HG03175 (cell line): ENCODE results near the gene FRAT1.
"Not testable (repeated sequence)": the region's sequence is repeated elsewhere in the genome, so short reads cannot be mapped to it uniquely, and the experiment has no call there.

Experiments
- ATAC-seq: cut with Tn5 transposase; IDR thresholded peaks from one replicate; pipeline ENCODE4 v1.9.1; 2021; ENCODE audit warnings: mild to moderate bottlenecking, moderate library complexity; ENCODE audit not compliant: unreplicated experiment

The FRAT1 gene, protein sequence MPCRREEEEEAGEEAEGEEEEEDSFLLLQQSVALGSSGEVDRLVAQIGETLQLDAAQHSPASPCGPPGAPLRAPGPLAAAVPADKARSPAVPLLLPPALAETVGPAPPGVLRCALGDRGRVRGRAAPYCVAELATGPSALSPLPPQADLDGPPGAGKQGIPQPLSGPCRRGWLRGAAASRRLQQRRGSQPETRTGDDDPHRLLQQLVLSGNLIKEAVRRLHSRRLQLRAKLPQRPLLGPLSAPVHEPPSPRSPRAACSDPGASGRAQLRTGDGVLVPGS

DNA sequence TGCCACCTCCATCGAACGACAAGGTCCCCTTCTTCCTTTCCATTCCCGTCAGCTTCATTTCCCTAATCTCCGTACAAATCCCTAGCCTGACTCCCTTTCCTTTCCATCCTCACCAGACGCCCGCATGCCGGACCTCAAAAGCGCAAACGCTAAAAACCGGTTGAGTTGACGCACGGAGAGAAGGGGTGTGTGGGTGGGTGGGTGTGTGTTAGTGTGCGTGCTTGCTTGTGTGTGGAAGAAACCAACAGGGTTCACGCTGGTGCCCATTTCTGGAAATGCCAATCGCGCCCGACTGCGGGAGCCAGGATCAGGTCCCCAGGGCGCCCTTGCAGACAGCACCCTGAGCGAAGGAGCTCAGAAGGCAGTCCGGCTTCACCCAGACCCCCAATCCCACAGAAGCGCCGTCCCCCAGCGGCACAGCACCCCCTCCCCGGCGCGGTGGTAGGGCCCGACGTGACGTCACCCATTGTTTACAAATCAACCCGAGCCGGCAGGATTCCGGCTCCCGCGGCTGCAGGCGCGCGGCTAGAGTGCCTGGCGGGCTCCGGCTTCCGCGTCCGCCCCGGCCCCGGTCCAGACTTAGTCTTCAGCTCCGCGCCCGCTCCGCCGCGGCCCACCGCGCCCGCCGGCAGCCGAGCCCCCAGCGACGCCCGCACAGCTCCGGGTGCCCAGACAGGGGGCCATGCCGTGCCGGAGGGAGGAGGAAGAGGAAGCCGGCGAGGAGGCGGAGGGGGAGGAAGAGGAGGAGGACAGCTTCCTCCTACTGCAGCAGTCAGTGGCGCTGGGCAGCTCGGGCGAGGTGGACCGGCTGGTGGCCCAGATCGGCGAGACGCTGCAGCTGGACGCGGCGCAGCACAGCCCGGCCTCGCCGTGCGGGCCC is at the start of gene FRAT1:
TSS of gene FRAT1 (plus strand) at position 500 of the 880 bp plus-strand sequence. CDS start at position 683, 183 bp downstream.
- peak; percentile 75 for ATAC-seq

DNA sequence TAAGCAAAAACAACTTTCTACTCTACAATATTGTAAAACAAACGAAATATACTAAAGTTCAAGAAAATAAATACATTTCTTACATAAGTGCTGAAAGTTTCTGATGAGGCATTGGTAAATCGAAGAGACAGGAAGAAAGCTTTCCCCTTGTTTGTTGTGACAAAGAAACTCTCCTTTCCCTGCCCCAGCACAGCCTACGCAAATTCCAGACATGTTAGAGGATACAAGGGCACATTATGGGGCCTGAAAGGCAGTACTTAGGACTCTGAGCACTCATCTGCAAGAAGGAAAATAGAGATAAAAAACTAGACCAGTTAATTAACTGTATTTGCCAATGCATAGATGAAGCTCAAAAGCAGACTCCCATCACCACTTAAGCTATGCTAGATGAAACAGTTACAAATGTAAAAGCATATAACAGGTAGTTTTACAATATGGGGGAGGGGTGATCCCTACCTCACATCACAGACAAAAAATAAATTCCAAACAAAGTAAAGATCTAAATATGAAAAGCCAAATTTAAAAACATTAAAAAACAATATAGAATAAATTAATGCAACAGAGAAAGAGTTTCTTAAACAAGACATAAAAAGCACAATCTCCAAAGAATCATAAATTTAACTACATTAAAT is 48.4 kb upstream of the FRAT1 start:
- ATAC-seq: no peak

DNA sequence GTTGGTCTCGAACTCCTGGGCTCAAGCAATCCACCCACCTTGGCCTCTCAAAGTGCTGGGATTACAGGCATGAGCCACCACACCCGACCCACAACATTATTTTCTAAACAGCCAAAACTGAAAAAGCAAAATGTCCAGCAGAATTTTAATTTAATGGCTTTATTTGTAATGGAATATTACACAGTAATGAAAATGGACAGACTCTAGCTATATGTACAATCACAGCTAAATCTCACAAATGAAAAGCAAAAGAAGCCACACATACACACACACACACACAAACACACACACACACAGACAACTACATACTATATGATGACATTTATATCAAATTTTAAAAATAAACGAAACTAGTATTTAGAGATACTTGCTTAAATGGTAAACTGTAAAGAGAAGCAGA is 45.4 kb upstream of the FRAT1 start:
- ATAC-seq: no peak

DNA sequence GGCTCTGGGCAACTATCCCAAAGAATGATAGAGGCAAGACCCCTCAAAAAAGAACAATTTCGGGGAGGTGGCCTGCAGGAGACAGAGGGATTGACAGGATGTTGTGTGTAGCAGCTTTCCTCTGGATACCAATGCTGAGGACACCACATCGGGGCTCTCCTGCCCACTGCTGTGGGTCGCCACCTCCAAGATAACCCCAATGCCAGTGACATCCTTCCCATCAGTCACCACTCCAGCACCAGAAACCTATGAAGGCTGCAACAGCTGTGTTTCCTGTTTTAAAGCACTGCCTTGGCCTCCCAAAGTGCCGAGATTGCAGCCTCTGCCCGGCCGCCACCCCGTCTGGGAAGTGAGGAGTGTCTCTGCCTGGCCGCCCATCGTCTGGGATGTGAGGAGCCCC is 44.2 kb upstream of the FRAT1 start:
- no peak for ATAC-seq

DNA sequence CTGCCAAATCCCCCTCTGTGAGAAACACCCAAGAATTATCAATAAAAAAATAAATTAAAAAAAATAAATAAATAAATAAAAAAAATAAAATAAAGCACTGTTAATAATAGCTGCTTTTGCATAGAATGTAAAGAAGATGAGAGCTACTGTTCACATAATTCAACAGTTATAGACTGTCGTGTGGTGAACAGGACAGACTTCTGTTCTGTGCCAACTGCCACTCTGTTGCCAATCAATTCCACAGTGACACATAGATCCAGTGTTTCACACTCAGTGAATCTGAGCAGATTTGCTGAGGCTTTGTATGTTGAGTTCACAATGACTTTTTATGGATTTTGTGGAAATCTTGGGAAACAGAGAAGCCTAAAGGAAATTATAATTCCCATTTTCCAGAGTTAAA is 41.5 kb upstream of the FRAT1 start:
- ATAC-seq: no peak

DNA sequence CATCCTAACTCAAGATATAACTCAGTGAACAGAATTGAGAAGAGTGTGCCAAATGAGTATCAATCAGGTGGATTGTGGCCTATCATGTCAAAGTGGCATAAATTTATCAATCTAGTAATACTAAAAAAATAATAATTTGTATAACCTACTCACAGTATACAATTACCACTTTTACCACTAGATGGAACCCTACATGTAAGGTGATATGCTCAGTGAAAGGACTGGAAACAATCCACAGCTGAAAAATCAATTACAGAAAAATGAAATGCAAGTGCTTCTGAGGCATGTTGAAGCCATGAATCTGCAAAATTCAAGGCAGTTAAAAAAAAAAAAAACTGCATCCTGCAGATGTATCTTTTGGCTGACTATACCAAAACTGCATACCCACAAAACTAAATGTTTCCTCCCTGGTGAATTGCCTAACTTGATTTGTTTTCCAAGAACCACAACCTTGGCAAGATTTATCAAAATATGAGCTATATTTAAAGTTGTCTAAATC is 40.5 kb upstream of the FRAT1 start:
- no peak for ATAC-seq

DNA sequence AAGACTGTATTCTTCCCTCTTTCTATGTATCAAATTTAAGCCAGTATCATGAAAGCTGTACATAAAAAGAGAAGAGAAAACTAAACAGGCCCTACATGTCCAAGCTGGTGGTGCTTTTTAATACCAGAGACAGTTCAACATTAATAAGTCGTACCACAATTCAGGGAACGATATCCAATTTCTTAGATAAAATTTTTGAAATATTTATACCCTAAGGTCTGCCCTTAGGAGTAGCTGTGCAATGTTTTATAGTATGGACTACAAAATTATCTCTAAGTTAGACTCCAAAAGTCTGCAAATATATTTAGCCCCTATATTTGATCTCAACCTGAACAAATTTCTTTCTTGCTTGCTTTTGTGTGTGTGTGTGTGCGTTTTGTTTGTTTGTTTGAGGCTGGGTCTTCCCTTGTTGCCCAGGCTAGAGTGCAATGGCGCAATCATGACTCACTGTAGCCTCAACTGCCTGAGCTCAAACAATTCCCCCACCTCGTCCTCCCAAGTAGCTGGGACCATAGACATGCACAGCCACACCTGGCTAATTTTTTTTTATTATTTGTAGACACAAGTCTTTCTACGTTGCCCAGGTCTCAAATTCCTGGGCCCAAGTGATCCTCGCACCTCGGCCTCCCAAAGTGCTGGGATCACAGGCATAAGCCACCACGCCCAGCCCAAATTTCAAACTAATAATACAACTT is 39.8 kb upstream of the FRAT1 start:
- no peak for ATAC-seq

DNA sequence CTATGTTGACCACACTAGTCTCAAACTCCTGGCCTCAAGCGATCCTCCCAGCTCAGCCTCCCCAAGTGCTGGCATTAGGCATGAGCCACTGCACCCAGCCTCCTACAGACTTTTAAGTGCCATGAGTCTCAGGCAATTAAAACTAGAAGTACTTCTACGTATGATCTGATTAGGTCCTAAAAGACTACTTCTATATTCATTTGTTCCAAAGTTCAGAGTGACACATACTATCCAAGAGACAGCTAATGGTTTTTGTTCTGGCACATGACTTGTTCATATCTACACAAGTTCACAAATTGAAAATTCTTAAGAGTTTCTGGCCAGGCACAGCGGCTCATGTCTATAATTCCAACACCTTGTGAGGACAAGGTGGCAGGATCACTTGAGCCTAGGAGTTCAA is 38.3 kb upstream of the FRAT1 start:
- no peak for ATAC-seq

DNA sequence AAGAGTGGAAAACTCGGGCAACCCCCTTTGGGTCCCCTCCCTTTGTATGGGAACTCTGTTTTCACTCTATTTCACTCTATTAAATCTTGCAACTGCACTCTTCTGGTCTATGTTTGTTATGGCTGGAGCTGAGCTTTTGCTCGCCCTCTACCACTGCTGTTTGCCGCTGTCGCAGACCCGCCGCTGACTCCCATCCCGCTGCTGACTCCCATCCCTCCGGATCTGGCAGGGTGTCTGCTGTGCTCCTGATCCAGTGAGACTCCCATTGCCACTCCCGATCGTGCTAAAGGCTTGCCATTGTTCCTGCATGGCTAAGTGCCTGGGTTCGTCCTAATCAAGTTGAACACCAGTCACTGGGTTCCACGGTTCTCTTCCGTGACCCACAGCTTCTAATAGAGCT is 29.0 kb upstream of the FRAT1 start:
- ATAC-seq: not testable (repeated sequence)

DNA sequence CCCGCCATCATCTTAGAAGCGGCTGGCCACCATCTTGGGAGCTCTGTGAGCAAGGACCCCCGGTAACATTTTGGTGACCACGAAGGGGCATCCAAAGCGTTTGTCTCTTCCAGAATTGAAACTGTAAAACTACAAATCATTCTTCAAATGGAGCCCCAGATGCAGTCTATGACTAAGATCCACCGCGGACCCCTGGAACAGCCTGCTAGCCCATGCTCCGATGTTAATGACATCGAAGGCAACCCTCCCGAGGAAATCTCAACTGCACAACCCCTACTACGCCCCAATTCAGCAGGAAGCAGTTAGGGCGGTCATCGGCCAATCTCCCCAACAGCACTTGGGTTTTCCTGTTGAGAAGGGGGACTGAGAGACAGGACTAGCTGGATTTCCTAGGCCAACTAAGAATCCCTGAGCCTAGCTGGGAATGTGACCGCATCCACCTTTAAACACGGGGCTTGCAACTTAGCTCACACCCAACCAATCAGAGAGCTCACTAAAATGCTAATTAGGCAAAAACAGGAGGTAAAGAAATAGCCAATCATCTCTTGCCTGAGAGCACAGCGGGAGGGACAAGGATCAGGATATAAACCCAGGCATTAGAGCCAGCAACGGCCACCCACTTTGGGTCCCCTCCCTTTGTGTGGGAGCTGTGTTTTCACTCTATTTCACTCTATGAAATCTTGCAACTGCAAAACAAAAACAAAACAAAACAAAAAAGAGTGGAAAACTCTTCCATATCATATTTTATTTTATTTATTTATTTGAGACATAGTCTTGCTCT is 28.3 kb upstream of the FRAT1 start:
- ATAC-seq: not testable (repeated sequence)

DNA sequence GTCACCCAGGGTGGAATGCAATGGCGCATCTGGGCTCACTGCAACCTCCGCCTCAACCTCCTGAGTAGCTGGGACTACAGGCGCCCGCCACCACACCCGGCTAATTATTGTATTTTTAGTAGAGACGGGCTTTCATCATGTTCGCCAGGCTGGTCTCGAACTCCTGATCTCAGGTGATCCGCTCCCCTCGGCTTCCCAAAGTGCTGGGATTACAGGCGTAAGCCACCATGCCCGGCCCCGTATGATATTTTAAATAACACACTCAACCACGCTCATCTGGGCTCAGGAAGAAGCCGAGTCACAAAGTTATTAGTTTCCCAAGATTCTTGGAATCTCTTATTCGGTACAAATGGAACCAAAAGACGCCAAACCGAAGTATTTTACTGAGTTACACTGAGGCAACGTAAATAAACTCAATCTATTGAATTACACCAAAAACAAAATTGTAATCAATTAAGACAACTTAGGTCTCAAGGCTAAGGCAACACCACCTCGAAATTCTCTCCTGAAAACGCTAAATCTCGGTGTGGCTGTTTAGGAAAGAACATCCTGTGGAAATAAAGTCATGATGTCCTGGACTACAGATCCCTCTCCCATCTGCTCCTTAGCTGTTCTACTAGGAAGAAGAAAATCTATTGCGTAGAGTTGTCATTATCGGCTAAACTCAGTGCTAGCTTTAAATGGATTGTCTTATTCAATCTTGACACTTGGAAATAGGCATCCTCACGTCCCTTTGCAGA is 27.5 kb upstream of the FRAT1 start:
- no peak for ATAC-seq

DNA sequence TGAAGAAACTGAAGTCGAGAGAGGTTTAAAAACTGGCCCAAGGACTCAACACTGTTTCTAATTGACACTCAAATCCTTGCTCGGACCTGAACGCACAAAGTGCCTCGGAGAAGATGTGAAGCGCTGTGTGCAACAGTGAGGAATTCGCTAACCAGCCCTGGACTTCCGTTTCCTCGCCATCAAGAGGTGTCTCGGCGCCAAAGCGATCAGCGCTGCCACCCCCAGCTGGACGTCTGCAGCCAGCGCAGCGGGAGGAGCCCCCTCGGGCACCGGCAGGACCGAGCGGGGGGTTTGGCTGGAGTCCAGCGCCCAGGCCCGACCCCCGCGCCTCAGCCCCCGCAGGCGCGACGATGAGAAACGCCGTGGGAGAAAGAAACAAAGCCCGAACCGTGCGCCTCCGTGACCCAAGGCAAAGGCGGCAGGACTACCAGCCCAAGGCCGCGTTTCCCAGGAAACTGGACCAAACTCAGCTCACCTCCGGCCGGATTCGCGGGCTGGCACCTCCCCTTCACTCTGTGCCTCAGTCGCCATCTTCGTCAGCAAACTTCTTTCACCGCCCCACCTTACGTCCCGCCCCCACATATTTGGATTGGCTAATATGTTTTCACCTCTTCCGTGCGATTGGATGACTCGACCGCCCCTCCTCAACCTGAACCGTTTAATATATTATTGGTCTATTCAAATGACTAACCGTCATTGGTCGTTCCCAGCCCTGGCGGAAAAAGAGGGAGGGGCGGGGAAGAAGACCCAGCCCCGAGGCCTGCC is 26.8 kb upstream of the FRAT1 start, which contains the start of gene ARHGAP19:
TSS of gene ARHGAP19 (minus strand) at position 541 of the 765 bp plus-strand sequence. CDS start at position 531, 10 bp downstream.
- ATAC-seq: peak; percentile 96

DNA sequence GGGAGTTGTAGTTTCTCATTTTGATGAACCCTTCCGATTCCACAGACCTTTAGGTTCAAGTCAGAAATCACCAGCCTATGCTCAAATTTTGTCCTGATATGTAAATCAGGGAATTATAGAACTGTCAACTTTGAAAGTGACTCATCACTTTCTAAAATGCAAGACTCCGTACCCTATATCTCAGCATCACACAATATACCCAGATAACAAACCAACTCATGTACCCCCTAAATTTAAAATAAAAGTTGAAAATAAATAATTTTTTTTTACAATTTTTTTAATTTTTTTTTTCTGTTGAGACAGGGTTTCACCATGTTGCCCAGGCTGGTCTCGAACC is 26.2 kb upstream of the FRAT1 start:
- ATAC-seq: no peak

DNA sequence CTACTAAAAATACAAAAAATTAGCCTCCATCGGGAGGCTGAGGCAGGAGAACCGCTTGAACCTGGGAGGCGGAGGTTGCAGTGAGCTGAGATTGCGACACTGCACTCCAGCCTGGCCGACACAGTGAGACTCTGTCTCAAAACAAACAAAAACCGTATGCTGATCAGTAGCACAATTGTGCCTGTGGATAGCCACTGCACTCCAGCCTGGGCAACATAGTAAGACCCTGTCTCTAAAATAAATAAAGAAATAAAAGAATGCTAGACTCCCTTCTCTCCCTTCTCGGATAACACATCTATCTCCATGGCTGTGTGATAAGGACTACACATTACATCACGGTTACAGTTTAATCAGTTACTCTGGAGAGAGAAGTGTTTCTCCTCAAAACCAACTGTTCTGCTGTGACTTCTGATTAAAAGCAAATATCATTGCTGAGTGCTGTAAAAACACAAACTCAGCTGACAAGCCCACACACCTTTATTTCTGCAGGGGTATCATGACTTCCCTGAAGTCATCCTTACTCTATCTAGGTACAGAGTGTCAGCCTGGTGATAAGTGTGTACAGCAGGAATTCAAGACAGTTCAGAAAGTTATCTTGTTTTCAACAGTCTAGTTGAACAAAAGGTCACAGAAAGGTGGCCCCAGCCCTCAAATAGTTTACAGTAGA is 21.4 kb upstream of the FRAT1 start:
- no peak for ATAC-seq

DNA sequence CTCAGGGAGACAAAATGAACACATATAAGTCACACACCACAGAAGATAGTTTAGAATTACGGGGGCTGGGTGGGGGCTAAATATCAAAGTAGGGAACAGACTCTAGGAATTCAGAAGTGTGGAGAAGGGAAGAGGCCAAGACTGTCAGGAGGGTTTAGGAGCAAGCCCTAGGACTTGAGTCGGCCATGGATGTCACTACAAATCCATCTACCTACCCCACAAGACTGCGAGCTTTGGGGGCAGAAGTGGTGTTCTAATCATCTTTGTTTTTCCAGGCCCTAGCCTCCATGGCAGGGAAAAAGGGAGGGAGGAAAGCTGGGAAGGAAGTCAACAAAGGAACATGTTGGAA is 20.9 kb upstream of the FRAT1 start:
- ATAC-seq: no peak

DNA sequence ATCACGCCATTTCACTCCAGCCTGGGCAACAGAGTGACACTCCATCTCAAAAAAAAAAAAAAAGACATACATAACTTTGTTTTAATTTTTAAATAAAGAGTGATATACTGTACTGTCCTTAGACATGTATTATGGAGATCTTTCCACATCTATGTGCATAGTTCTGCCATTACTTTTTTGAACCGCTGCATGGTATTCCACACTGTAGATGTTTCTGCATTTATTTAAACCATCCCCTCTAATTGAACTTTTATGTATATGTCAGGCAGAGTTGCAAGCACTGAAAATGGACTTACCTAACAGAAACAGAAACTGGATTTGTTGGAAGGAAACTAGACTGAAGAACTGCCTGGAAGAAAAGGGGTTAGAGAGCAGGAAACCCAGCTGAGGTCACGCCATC is 18.1 kb upstream of the FRAT1 start:
- ATAC-seq: no peak

DNA sequence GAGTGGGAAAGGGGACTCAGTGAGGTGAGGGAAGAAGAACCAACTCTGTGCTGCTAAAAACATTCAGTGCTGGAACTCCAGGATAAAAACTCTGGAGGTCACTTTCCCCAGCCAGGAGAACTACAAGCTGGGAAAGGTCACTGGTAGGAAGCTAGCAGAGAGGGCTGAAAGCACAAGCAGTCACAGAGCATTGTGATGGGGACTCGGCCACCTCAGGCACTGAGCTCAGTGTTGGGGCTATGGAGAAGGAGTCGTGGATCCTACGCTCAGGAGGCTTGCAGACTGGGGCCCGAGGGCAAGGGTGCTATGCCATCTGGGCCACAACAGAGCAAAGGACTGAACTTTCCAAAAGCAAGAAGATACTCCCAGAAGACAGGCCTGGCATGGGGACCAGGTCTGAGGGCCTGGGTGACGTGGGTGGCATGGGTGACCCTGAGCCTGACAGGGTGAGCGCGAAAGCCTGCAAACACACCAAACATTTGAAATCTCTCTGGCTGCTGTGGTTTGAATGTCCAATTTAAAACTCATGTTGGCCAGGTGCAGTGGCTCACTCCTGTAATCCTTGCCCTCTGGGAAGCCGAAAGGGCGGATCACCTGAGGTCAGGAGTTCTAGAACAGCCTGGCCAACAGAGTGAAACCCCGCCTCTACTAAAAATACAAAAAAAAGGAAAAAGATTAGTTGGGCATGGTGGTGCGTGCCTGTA is 16.8 kb upstream of the FRAT1 start:
- ATAC-seq: no peak

DNA sequence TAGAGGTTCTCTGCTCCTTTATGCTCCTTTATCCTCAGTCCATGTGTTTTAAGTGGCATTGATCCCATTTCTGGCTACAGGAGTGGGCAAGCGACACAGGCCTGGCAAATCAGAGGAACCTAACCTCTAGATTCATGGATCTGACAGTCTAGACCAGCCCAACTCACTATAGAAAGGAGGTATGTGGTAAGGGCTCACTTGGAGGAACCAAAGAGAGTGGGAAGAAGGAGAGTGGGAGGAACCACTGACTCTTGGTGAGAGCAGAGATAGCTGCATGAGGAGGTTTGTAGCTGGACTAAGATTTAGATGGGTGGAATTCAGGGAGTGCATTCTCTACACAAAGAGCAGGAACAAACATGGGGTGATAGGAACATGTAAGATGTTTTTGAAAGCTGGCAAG is 11.6 kb upstream of the FRAT1 start:
- no peak for ATAC-seq
